GM12878 (cell line): ENCODE results near the gene PATZ1.

ENCODE experiments used
- CHD1 ChIP-seq: IDR thresholded peaks from 2 replicates; pipeline ENCODE4 v1.6.1; 2012; ENCODE audit warnings: low read depth, low read length, improper control_type of control experiment
- CHD2 ChIP-seq: IDR thresholded peaks from 2 replicates; pipeline ENCODE4 v1.6.1; 2011; ENCODE audit warnings: low read depth, low read length, improper control_type of control experiment, borderline replicate concordance
- CTCF ChIP-seq, 3 experiments: IDR thresholded peaks in 2 of 3; conservative IDR thresholded peaks in 1 of 3; 2 replicates each; pipeline ENCODE4 v1.5.1; 2011; ENCODE audit warnings: low read depth in 3 of 3, low read length in 3 of 3, mild to moderate bottlenecking in 3 of 3, control low read depth in 2 of 3, moderate library complexity in 2 of 3, inconsistent platforms in 1 of 3, mixed read lengths in 1 of 3; ENCODE audit not compliant: control insufficient read depth in 2 of 3, insufficient read depth in 1 of 3; ENCODE audit errors: extremely low read depth in 1 of 3
- EP300 ChIP-seq, 2 experiments: fragments of 150-350 bp in 1 of 2; IDR thresholded peaks; 2 replicates each; pipeline ENCODE4 v1.6.1; 2011 to 2012; ENCODE audit warnings: low read depth in 2 of 2, low read length in 2 of 2, borderline replicate concordance in 1 of 2, improper control_type of control experiment in 1 of 2, inconsistent platforms in 1 of 2; ENCODE audit not compliant: control insufficient read depth in 1 of 2
- EZH2 ChIP-seq: IDR thresholded peaks from 2 replicates; pipeline ENCODE4 v1.6.1; 2012; ENCODE audit warnings: low read depth, mild to moderate bottlenecking, control low read depth, inconsistent platforms, low read length, borderline replicate concordance; ENCODE audit not compliant: control insufficient read depth
- MAX ChIP-seq: IDR thresholded peaks from 2 replicates; pipeline ENCODE4 v1.6.1; 2012; ENCODE audit warnings: low read depth, low read length, improper control_type of control experiment
- MYC ChIP-seq: IDR thresholded peaks from 2 replicates; pipeline ENCODE4 v1.6.1; 2011; ENCODE audit warnings: mild to moderate bottlenecking, low read length, moderate library complexity, inconsistent platforms; ENCODE audit not compliant: insufficient read depth, insufficient replicate concordance, insufficient read length, severe bottlenecking
- POLR2A ChIP-seq: IDR thresholded peaks from 2 replicates; pipeline ENCODE4 v1.6.1; 2011; ENCODE audit warnings: low read depth, mild to moderate bottlenecking, low read length
- SP1 ChIP-seq: IDR thresholded peaks from one replicate; pipeline ENCODE4 v1.6.1; 2011; ENCODE audit warnings: low read depth, low read length
- SREBF1 ChIP-seq: IDR thresholded peaks from 2 replicates; pipeline ENCODE4 v1.6.1; 2012; ENCODE audit warnings: mild to moderate bottlenecking, low read length
- SRF ChIP-seq, 2 experiments: IDR thresholded peaks; 2 replicates each; pipeline ENCODE4 v1.6.1; 2011; ENCODE audit warnings: low read depth in 2 of 2, low read length in 2 of 2, mild to moderate bottlenecking in 1 of 2, moderate library complexity in 1 of 2
- TCF7 ChIP-seq: IDR thresholded peaks from 2 replicates; pipeline ENCODE4 v1.6.1; 2014; ENCODE audit warnings: antibody characterized with exemption, borderline replicate concordance
- ZNF274 ChIP-seq: IDR thresholded peaks from one replicate; pipeline ENCODE4 v1.8.0; 2011; ENCODE audit not compliant: insufficient read length, insufficient read depth

- no peak for TF ChIP-seq CHD1
- no peak for TF ChIP-seq CHD2
- no peak for TF ChIP-seq SRF (IDR thresholded peaks at IDR 0.05; ENCODE audit: low read depth in 2 of 2, low read length in 2 of 2)
- no peak for TF ChIP-seq POLR2A
- no peak for TF ChIP-seq TCF7
- no peak for TF ChIP-seq CTCF (IDR thresholded peaks at IDR 0.05 in 2 of 3, conservative IDR thresholded peaks at IDR 0.05 in 1 of 3; ENCODE audit: control insufficient read depth in 2 of 3, extremely low read depth in 1 of 3, insufficient read depth in 1 of 3, low read depth in 3 of 3, low read length in 3 of 3)
- TF ChIP-seq MAX: no peak
- no peak for TF ChIP-seq EP300 (IDR thresholded peaks at IDR 0.05; ENCODE audit: borderline replicate concordance in 1 of 2, control insufficient read depth in 1 of 2, low read depth in 2 of 2, low read length in 2 of 2)
- no peak for TF ChIP-seq SP1
- no peak for TF ChIP-seq EZH2
- no peak for TF ChIP-seq ZNF274
- TF ChIP-seq SREBF1: no peak
- TF ChIP-seq MYC: no peak
Observed at GRCh38 chr22:31295831-31296657, 50.1 kb downstream of the PATZ1 start.
